Stimulated activated CD4-positive, alpha-beta T cell treated with anti-CD3 and anti-CD28 coated beads, Interleukin-2, amount 100 ng/mL, for 48 hours (primary cell): ENCODE measurements around the gene JMJD8.

Experiments
- DNase-seq, 2 donors: peaks; one replicate each; pipeline ENCODE4 v3.0.0-alpha.2; 2020

Gene JMJD8

GRCh38 chr16:658679-659571 lies 25.2 kb downstream of the JMJD8 start:
- DNase-seq, result no peak

GRCh38 chr16:657487-657886 lies 26.6 kb downstream of the JMJD8 start:
- DNase-seq, result no peak

DNA sequence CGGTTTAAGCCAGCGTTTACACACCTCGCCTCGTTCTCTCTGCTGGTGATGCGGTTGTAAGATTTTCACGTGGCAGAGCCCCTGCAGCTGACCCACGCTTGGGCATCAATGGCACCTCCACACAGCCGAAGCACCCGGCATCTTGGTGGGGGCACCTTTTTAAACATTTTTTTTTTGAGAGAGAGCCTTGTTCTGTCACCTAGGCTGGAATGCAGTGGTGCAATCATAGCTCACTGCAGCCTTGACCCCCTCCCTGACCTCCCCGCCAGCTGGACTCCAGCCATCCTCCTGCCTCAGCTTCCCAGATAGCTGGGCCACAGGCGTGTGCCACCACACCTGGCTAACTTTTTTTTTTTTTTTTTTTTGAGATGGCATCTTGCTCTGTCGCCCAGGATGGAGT lies 30.1 kb downstream of the JMJD8 start:
- no peak for DNase-seq

DNA sequence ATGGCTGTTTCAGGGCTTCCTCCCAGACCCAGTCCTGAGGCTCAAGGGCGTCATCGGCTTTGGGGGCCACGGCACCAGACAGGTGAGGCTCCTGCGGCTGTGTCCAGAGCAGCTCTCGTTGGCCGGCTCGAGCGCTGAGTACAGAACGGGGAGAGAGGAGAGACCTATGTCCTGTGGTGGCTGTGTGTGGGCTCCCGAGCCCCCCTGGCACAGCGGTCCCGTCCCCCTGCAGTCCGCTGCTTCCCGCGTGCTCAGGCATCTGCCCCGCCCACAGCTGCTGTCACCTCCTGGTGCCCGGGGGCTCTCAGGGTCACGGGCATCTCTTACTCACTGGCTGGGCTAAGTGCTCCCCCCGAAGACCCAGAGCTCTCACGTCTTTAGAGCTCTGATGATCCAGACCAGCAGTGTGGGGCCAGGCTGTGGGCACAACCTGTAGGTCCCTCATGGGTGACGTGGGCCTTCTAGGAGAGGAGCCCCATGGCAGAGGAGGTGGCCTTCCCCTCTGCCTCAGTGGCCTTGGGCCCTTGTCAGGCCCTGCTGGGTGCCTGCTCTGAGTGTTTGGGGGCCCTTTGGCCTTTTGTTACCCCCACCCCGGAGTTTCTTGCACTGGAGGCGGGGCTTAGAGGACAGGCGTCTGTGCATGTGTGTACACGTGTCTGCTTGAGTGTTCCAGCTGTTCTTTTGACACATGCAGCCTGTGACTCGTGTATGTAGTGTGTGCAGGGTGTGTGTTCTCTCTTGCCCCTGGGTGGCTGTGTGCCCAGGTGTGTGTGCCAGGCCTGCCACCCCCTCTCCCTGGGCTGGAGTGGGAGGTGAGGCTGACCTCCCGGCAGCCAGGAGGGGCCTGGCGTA lies 31.5 kb downstream of the JMJD8 start:
- DNase-seq, result no peak

- no peak for DNase-seq
Observed at GRCh38 chr16:651844-652243, 32.3 kb downstream of the JMJD8 start.

DNA sequence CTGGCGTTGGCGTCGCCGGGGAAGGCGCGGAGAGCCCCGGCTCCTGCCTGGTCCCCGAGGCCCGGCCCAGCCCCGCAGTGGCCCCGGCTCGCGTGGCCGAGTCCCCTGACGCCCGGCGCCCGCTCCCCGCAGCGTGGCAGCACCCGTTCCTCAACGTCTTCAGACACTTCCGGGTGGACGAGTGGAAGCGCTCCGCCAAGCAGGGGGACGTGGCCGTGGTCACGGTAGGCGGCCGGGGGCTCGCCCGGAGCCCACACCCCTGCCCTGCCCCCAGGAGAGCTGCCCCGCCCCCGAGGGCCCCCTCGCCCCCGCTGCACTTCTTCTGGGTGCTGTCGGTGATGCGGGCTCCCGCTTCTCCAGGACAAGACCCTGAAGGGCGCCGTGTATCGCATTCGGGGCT lies 34.5 kb downstream of the JMJD8 start:
- DNase-seq, result no peak

DNA sequence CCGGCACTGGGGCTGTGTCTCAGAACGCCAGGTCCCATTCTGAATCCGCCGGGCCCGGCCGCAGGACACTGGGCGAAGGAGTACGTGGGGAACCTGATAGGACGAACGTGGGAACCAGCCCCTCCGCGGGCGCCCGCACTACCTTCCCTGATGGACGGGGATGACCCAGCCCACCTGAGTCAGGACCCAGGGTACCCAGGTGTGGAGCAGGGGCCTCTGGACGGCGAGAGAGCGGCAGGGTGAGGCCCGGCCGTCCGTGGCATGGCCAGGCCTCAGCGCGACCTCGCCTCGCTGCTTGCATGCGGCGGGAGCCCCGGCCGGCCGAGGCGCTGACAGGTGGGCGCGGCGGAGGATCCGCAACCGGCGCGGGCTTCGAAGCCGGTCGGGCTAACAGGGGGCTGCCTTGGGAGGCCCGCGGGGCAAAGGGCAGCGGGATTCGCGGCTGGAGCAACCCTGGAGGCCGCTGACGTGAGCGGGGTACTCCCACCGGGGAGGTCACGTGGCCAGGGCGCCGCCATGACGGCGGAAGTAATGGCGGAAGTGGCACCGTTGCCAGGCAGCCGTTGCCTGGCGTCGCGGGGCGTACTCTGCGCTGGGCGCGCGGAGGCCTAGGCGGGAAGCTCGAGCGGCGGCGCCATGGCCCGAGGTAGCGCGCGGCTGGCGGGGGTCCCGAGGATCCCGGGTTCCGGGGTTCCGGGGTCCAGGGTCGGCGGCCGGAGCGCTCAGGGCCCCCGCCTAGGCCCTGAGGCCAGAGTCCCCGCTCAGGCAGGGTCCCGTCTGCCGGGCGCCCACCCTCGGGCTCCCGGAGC lies 35.1 kb downstream of the JMJD8 start, which contains the start of gene WDR90:
Gene WDR90 (plus strand): TSS at position 585 of the 809 bp plus-strand sequence. CDS start 52 bp downstream, at position 637.
- peak; percentile 87 to 94 for DNase-seq

GRCh38 chr16:648071-648780 lies 35.9 kb downstream of the JMJD8 start:
- DNase-seq, result peak; percentile 40 to 50

DNA sequence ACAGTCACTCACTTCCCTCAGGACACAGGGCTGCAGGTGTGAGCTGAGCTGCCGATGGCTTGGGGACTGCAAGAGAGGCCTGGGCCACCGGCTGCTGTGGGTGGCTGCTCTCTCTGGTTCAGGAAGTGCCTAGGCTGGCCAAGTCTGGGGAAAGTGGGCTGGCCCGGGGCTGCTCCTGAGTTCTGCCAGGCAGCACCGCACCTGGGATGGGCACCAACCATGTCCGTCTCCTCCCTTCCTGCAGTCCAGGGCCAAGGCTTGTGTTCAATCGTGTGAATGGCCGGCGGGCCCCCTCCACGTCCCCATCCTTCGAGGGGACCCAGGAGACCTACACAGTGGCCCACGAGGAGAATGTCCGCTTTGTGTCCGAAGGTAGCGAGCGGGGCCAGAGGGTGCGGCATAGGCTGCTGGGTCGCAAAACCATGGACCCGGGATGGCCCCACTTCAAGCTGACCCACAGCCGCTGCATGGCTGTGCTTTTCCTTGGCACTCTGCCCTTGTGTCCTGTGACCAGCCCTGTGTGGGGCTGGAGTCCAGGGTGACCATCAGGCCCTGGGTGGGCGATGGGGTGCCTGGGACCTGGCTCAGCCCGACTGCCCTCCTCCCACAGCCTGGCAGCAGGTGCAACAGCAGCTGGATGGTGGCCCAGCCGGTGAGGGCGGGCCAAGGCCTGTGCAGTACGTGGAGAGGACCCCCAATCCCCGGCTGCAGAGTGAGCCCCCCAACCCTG lies 36.8 kb downstream of the JMJD8 start:
- DNase-seq, result no peak

GRCh38 chr16:646679-647172 lies 37.4 kb downstream of the JMJD8 start:
- DNase-seq, result no peak

- no peak for DNase-seq
Observed at GRCh38 chr16:645852-646678, 38.1 kb downstream of the JMJD8 start.

DNA sequence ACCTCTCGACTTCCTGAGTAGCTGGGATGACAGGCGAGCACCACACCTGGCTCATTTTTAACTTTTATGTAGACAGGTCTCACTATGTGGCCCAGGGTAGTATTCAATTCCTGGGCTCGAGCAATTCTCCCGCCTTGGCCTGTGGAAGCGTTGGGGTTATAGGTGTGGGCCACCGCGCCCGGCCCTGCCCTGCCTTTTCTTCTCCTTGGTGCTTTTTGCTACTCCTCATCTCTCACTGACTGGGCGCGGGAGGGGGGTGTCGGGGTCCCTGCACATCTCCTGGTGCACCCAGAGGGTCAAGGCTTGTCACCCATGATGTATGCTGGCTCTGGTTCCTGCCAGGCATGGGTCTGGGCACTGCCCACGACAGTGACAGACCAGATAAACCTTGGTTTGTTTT lies 39.6 kb downstream of the JMJD8 start:
- DNase-seq, result no peak

- no peak for DNase-seq
Observed at GRCh38 chr16:643050-643368, 41.1 kb downstream of the JMJD8 start.

DNA sequence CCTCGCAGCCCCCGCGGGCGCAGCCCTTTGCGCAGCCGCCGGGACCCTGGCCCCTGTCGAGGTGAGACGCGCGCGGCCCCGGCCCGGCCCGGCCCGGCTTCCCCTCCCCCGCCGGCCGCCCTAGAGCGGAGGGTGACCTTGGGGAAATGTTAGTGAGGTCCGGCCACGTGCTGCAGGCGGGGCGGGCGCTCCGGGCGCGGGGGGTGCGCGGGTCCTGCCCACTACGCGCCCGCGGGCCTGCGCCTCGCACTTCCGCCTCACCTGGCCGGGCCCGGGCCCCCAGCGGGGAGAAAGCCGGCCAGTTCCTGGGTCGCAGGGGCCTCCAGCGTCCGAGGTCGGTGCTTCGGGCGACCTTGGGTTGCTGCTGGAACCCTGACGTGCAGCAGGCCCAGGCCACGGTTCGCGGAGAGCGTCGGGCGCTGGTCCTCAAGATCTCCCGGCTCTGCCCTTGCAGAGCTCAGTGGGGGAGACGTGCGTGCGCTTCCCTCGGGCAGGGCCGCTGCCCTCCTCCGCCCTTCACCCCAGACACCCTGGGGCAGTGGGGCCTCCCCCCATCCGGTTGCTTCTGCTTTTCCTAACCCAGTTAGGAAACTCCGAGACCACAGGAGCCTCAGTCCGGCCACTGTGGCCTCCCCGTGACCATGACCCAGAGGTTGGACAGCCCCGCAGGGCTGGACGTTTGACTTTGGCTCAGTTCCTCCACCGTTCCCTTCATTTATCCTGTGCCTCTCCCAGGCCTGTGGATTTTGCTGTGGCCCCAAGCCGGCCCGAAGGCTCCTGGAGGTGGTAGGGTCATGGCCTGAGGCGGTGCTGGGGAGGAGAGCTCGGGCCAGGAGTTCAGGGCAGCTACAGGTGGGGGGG lies 41.7 kb downstream of the JMJD8 start:
- peak in 1 of 2 donors; percentile 28 for DNase-seq

GRCh38 chr16:641326-642188 lies 42.6 kb downstream of the JMJD8 start, which contains the start of gene MCRIP2:
Gene MCRIP2, plus strand, starts transcription at chr16:641828. Its CDS starts 164 bp downstream, at chr16:641992.
- peak; percentile 70 to 71 for DNase-seq

DNA sequence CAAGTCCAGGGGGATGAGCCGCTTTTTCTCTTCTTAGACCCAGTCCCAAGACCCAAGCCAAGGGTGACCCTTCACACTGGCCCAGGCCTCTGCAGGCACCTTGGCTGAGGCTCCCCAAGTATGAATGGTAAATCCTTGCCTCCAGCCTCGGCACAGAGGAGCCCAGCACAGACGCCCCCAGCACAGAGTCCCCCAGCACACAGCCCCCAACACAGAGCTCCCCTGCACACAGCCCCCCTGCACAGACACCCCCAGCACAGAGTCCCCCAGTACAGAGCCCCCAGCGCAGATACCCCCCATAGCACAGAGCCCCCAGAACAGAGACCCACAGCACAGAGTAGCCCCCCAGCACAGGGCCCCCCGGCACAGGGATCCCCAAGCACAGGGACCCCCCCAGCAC lies 43.5 kb downstream of the JMJD8 start:
- no peak for DNase-seq

DNA sequence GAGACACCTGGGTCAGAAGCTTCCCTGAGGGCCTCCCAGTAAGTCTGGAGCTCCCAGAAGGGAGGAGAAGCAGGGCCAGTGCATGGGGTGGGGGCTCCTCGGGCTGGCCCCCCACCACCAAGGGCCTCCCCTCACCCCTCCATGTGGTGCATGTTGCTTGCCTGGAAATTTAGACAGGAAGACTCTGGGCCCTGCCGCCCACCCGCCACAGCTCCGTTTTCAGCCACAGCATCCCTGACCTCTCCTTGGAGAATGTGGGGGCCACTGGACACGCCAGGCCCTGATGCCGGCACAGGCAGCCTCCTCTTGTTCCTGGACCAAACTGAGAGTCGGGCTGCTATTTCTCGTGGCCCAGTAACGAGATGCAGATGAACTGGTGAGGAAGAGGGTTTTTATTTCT lies 45.3 kb downstream of the JMJD8 start:
- DNase-seq, result no peak

- DNase-seq, result no peak
Observed at GRCh38 chr16:638034-638543, 46.0 kb downstream of the JMJD8 start.
